HPDE6-E6E7 (cell line): ENCODE results near the gene ZNF808.
"Not testable (repeated sequence)": the region's sequence is repeated elsewhere in the genome, so short reads cannot be mapped to it uniquely, and the experiment has no call there.

Experiments used
- DNase-seq: peaks from one replicate; pipeline ENCODE4 v3.0.0; 2011; ENCODE audit warnings: missing footprints; ENCODE audit errors: extremely low spot score

The ZNF808 gene

DNA sequence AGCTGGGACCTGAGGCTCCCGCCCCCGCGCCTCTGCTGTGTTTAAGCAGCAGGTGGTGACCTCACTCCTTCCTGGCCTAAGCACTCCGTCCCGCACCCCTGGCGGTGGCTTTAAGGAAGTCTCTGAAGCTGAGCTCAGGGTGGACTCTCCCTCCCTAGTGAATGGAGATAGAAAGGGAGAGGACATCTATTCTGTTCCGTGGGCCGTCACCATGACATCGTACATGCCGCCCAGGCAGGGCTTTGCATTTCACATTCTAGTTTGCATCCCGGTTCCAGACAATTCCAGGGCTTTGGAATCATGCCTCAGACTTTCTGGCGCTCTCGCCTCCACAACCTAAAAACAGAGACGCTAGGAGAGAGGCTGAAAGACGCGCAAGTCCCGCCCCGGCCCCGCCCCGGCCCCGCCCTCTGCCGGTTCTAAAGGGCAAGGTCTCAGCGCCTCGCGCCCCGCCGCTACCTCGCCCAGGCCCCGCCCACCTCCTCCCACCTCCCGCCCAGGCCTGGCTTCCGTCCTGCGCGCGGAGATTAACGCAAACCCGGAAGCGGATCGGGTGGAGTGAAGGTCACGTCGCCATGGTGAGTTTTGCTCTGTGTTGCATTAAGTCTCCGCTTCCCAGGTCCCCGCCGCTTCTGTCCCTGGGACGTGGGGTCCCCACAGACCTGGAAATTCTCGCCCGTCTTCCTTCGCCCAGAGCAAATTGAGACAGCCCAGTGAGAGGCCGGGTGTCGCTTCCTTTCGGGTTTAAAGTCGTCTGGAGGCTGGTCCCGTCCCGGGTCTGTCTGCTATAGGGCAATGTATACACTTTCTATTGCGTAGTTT lies at the start of gene ZNF808:
TSS of gene ZNF808 (plus strand) at position 535 of the 822 bp plus-strand sequence. CDS start 15,617 bp downstream, outside the sequence.
- peak; percentile 92 for DNase-seq

GRCh38 chr19:52484111-52484743 lies 43.2 kb upstream of the ZNF808 start:
- not testable (repeated sequence) for DNase-seq

DNA sequence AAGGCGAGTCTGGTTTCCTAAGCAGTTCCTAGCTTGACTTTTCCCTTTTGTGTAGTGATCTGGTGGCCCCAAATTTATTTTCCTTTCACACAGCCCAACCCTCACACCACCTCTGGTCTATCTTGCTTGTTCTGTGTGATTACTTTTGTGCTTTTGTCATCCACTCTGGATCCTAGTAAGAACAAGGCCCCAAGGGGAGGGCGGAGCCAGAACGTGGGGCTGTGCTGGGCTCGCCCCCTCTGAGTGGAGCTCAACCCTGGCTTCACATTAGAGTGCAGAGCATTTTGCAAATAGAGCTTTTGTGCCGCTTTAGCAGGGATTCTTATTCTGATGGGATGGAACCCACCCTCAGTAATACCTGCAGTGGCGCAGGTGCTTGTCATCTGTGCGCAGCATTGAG lies 42.4 kb upstream of the ZNF808 start:
- DNase-seq, result not testable (repeated sequence)

GRCh38 chr19:52485561-52486240 lies 41.8 kb upstream of the ZNF808 start:
- not testable (repeated sequence) for DNase-seq

DNA sequence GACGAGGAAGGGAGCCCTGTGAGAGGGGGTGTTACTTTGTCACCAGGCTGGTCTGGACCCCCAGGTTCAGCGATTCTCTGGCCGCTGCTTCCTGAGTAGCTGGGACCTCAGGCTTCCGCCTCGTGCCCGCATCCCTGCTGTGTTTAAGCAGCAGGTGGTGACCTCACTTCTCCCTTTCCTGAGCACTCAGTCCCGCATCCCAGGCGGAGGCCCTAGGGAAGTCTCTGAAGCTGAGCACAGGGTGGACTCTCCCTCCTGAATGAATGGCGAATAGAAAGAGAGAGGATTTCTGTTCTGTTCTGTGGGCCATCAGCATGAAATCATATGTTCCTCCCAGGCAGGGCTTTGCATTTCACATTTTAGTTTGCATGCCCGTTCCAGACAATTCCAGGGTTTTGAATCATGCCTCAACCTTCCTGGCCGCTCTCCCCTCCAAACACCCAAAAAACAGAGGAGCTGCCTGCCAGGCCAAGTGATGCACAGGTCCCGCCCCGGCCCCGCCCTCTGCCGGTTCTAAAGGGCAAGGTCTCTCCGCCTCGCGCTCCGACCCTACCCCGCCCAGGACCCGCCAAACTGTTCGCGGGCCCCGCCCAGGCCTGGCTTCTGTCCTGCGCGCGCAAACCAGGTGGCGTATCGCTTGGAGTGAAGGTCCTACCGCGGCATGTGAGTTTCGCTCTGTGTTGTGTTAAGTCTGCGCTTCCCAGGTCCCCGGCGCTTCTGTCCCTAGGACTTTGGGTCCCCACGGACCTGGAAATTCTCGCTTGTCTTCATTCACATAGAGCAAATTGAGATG lies 35.1 kb upstream of the ZNF808 start:
- DNase-seq, result no peak

DNA sequence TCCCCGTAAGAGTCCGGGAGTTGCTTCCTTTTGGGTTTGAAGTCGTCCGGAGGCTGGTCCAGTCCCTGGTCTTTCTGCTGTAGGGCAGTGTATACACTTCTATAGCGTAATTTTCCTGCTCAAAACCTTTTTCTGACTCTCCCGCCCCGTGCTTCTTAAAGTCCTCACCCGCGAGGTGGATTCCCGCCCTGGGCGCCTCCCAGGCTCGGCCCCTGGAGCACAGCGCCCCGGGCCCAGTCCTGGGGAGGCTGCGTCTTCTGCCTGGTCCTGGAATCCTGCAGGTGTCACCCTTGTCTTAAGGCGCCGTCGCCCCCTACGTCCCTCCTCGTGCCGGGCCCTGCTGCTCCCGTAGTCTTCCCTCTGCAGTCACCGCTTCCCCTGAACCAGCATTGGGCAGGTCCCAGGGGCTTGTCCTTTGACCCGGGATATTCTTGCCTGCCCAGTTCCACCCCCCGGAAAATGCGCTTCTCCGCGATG lies 34.4 kb upstream of the ZNF808 start:
- no peak for DNase-seq

DNA sequence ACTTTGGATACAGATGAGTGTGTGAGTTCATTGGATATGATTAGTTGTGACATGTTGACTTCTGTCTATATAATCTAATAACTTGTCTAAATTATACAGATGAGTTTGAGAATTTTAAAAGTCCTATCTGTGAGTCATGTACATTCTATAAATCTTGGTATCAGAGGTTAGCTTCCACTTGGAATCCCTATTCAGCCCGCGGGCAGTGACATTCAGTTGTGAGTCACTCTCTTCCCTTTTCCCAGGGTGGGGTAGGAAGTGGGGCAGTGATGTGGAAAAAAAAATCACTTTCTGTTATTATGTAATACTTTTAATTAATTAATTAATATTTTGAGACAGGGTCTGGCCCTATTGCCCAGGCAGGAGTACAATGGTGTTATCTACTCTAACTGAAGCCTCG lies 33.0 kb upstream of the ZNF808 start:
- DNase-seq, result peak; percentile 6

- DNase-seq, result no peak
Observed at GRCh38 chr19:52498571-52498970, 28.9 kb upstream of the ZNF808 start.

DNA sequence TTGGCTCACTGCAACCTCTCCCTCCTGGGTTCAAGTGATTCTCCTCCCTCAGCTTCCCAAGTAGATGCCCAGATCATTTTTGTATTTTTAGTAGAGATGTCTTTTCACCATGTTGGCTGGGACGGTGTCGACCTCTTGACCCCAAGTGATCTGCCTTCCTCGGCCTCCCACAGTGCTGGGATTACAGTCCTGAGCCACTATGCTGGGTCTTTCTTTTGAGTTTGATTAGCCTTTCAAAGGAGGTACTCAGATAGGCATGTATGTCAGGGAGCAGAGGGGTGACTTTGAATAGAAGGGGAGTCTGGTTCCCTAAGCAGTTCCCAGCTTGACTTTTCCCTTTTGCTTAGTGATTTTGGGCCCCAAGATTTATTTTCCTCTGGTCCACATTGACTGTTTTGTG lies 27.0 kb upstream of the ZNF808 start:
- DNase-seq, result not testable (repeated sequence)

- not testable (repeated sequence) for DNase-seq
Observed at GRCh38 chr19:52500991-52501390, 26.5 kb upstream of the ZNF808 start.

DNA sequence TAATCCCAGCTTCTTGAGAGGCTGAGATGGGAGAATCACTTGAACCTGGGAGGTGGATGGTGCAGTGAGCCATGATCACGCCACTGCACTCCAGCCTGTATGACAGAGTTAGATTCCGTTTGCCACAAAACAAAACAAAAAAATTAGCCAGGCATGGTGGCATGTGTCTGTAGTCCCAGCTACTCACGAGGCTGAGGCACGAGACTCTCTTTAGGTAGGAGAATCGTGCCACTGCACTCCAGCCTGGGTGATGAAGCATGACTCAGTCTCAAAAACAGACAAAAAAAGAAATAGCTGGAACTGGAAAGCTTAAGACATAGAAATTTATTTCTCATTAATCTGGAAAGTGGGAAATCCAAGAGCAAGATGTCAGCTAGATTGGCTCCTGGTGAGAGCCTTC lies 20.2 kb upstream of the ZNF808 start:
- DNase-seq, result no peak

GRCh38 chr19:52516191-52516590 lies 11.3 kb upstream of the ZNF808 start:
- DNase-seq, result no peak

- no peak for DNase-seq
Observed at GRCh38 chr19:52518646-52519045, 8.8 kb upstream of the ZNF808 start.

GRCh38 chr19:52519175-52519574 lies 8.3 kb upstream of the ZNF808 start:
- not testable (repeated sequence) for DNase-seq

GRCh38 chr19:52520013-52520412 lies 7.5 kb upstream of the ZNF808 start:
- no peak for DNase-seq

GRCh38 chr19:52522551-52522950 lies 4.9 kb upstream of the ZNF808 start:
- no peak for DNase-seq

GRCh38 chr19:52524086-52524485 lies 3.4 kb upstream of the ZNF808 start:
- DNase-seq, result no peak

GRCh38 chr19:52527956-52528351 lies 486 bp downstream of the ZNF808 start:
- DNase-seq, result peak; percentile 1

DNA sequence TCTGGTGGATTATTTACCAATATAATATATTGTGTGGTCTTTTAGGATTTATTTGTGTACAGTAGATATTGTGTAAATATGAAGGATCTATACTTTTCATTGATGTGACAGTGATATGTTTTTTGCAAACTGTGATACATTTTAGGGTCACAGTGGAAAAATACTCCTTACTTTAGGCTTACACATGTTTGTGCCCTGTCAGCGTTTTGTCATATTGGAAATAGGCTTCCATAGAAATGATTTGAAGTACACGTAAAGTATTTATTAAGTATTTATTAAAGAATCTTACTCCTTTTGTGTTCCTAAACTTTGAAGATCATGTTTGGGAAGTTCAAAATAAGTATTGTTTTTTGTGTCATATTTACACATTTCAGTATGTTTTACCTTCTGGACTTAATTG lies 5.0 kb downstream of the ZNF808 start:
- no peak for DNase-seq

DNA sequence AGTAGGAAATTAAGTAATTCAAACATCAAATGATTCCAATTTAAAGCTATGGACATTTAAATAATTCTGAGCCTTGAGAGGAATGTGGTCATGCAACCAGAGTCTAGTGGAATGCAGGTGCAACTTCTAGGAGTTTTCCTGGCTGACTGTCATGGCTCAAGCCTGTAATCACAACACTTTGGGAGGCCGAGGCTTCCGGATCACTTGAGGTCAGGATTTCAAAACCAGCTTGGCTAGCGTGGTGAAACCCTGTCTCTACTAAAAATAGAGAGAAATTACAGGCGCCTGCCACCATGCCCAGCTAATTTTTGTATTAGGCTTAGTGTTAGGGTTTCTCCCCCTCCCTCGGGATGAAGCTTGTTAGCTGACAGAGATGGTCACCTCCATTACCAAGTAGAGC lies 6.4 kb downstream of the ZNF808 start:
- peak; percentile 1 for DNase-seq

DNA sequence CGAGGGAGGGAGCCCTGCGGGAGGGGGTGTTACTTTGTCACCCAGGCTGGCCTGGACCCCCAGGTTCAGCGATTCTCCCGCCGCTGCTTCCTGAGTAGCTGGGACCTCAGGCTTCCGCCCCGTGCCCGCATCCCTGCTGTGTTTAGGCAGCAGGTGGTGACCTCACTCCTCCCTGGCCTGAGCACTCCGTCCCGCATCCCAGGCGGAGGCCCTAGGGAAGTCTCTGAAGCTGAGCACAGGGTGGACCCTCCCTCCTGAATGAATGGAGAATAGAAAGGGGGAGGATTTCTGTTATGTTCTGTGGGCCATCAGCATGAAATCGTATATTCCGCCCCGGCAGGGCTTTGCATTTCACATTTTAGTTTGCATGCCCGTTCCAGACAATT lies 7.9 kb downstream of the ZNF808 start:
- not testable (repeated sequence) for DNase-seq
